ENCODE data around the gene PTPRG.
"Not testable (repeated sequence)": the region's sequence is repeated elsewhere in the genome, so short reads cannot be mapped to it uniquely, and the experiment has no call there.

PTPRG gene

DNA sequence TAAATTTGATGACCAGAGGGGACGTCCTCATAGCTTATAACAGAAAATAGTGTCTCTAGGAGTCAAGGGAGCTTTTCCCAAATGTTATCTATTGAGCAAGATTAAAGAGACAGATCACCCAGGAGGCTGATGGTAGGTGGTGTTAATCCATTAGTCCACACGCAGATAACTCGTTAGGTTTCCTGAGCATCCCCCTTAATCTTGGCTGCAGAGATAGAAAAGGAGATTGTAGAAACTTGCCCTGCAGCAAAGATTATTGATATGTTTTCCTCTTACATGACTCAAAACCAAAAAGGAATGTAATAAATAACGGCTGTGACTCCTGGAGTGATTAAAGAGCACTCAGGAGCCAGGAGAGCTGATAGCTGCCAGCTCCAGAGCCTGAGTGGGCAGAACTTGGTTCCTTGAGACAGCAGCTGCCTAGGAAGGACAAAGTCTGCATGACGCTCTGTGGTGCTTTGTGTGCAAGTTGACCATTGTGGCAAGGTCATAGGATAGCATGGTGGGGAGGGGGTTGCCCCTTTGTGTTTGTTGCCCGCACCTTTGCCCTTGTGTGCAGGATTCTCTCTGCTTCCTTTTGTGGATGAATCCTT is 234.8 kb downstream of the PTPRG start:
- no peak for DNase-seq (ENCODE audit: low read depth in 2 of 2)

DNA sequence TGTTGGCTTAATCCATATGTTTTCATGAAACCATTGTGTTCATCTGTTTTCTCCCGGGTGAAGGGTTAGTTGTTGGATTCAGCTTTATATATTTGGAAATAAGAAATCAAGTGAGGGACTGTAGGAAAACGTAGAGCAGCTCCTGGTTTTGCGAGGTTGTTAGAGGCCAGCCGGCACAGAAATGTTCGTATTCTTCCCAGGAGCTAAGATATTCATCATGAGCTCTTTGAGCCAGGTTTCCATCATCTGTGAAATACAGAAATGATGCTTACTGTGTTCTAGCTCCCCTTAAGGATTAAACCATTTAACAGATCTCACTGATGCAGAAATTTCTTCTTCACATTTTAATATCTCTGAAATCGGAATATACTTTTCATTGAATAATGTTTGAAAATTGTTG is 235.5 kb downstream of the PTPRG start:
- no peak for DNase-seq (ENCODE audit: low read depth in 2 of 2)

DNA sequence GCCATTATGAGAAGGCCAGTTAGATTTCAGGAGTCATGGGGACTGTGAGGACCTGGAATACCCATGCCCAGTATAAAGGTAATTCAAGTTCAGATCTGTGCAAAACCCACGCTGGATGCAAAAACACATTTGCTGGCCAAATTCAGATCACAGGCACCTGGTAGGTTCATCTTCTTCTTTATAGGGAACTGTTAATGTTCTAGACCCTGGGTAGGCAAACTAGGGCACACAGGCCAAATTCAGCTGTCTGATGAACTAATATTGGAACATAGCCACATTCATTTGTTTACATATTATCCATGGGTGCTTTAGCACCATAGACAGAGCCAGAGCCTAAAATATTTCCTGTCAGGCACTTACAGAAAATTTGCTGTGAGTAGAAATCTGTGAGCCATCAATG is 241.4 kb downstream of the PTPRG start:
- DNase-seq (ENCODE audit: low read depth in 2 of 2): no peak

DNA sequence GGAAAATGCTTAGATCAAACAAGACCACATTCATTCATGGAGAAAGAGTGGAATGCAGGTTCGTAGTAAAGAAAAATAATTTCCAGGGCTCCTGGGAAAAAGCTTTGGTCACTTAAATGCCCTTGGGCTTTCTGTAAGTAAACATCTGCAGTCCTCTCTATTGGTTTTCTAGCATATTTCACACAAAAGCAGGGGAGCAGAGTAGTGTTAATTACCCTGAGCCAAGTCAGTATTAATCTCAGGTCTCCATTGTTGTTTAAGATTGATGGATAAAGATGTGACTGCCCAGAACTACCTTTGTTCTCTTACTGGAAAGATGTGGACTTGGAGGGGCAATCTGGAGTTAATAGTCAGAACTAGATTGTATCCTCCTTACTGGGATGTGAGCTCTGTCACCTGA is 242.6 kb downstream of the PTPRG start:
- DNase-seq (ENCODE audit: low read depth in 2 of 2): no peak

DNA sequence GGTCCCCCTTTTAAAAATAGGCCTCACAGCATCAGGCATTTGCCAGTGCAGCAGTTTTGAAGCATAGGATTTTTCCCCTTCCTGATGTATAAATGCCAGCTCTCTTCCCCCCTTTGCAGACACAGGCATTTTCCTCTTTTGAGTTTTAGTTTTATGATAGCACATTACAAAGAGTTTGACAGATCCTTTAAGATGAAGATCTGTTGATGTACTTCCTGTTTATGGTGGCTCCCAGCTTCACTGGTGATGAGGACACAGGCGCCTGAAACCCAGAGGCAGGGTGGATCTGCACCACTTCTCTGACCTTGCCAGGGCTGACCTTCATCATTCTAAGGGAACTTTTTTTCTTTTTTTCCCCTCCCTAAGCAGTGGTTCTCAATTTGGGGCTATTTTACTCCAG is 243.4 kb downstream of the PTPRG start:
- no peak for DNase-seq (ENCODE audit: low read depth in 2 of 2)

DNA sequence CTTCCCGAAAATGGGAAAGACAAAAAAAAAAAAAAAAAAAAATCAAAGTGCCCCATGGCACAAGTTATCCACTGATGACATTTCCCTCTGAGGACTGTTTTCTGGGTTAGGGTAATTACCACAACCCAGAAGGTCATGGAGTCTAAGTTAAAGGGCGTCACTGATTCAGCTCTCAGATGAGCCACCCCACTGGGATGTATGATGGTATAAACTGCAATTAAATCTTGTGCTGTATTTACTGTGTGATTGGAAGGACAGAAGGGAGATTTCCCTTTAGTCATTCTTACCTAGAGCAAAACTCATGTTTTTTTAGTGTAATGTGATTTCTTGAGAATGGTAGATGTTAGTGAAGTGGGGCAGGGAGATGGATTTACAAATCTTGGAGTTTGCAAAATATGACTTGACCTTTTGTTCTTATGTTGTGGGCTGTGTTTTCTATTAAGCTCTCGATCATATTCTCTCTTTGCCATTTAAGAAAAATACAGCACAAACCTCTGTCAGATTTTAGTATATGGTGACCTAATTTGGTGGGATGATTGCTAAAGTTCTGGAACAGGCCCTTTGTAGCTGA is 244.2 kb downstream of the PTPRG start:
- no peak for DNase-seq (ENCODE audit: low read depth in 2 of 2)

DNA sequence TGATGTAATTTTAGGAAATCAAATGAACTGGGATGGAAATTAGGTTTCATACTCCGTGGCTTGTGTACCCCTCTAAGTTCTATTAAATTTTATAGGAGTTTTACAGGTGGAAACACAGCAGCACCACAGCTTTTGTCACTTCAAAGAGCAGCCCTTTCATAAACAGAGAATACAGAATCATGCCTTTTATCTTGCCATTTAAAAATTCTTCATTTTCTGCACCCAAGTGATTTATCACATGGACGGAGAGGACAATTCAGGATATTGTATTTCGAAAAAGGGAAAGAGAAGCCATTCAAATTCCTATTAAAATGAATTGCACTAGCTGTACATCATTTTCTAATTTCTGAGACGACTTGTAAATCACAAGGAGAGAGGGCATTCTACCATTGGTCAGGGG is 245.4 kb downstream of the PTPRG start:
- no peak for DNase-seq (ENCODE audit: low read depth in 2 of 2)

DNA sequence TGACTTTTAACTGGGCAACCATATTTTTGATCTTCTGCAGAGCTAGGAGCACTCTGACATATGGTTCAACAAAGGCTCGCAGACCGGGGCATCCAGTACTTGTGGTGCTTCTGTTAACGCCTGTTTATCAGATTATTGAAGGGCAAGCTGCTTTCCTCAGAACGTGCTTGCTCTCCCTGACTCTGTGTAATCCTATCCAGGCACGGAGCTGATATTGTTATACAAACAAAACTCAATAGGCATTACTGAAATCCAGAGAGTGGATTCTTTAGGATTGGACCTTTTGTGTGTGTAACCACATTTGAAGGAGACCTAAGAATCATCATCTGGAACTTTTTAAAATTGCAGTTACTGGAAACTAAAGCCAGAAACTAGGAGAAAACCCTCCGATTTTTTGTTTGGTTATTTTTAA is 246.5 kb downstream of the PTPRG start:
- no peak for DNase-seq (ENCODE audit: low read depth in 2 of 2)

DNA sequence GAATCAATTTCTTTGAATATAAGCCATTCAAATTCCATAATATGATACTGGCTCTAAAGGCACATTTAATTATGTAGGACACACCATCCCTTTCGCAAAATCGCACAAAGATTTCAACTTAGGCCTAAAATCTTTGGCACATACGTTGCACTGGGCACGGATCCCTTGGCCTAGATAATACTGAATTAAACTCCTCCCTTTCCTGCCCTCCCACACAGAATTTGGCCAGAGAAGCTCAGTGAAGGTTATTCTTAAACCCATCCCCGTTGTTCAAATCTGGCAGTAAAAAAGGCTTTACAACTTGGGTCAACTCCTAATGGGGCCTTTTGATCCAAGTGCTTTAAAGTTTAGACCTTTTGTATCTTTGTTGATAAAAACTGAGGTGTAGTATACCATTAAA is 247.2 kb downstream of the PTPRG start:
- no peak for DNase-seq (ENCODE audit: low read depth in 2 of 2)

DNA sequence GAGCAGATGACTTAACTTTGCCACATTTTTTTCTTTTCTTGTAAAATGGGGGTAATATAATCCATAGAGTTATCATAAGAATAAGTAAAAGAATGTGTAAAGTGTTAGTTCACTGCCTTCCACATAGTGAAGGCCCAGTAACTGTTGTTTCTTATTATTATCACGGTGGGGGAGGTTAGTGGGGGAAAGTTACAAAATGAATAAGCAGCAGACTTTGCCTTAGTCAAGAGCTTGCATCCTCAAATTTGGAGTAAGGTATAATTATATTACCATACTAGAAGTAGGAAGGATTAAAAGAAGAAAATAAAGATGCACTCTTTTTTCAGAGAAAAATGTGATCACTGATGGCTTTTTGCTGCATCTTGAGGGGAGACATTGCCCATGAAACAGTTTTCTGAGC is 247.6 kb downstream of the PTPRG start:
- no peak for DNase-seq (ENCODE audit: low read depth in 2 of 2)

DNA sequence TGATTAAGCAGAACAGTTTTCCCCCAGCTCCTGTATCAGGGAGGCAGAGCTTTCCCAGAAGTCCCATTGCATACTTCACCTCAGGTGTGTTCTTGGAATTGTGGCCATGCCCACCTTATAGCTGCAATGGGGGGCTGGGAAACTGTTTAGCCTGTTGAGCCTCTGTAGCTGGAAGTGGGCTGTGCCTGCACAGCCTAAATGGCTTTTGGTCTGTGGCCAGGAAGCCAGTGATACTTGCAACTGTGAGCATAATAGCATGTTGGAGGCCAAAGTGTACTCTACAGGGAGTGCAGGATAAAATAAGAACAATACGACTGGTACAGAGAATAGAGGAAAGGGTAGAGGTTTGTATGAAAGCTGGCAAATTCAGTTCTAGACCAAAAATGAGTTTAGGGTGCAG is 248.5 kb downstream of the PTPRG start:
- DNase-seq (ENCODE audit: low read depth in 2 of 2): no peak

DNA sequence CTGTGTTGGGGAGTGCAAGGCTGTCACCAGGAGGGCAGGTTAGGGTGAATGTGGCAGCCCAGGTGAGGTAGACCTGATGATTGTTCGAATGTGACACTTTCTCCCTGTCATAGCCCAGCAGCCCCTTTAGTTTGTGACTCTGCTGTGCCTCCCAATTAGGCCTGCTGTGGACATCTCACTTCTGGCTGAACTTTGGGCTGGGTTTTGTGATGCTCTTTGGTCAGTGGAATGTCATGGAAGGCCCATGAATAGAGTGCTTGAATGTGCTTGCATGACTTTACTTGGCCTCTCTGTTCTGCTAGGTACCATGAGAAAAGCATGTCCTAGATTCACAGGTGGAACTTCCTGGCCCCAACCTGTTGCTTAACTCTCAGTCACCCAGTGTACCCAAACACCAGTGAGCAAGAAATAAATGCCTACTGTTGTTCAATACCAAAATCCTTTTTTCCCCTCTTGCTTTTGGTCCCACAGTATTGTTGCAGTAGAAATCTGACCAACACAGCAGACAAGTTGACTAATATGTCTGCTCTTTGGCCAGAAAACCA is 249.7 kb downstream of the PTPRG start:
- DNase-seq (ENCODE audit: low read depth in 2 of 2): no peak

DNA sequence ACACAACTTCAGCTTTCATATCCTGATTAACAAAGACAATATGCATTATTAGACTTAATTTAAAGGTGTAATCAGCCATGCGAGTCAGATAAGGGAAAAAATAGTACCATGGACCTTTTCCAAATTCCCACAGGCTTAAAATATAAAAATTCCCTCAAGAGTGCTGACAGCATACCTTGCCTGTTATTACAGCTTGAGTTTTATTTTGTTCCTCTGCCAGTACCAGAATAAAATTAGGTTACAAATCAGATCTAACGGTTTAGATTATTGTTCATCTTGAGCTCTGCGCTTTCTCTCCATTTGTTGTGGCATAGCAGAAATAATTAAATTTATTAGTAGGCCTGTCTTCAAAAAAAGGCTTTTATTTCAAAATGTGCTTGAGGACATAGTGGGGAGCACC is 250.3 kb downstream of the PTPRG start:
- no peak for DNase-seq (ENCODE audit: low read depth in 2 of 2)

DNA sequence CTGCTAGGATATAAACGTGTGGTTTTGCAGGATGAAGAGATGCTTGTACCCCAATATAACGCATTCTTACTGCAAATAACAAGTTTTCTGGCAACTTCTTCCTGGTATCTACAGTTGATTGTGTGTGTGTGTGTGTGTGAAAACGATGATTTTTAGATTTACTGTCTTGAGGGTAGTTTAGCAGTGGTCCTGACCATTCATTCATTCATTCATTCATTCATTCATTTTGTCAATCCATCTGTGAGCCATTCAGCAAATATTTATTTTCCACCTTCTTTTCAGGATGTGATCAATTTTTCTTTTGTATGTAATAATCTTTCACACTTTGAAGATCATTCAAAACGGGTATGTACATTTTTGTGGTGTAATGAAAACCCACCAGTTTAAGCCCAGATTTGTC is 250.7 kb downstream of the PTPRG start:
- DNase-seq (ENCODE audit: low read depth in 2 of 2): no peak

DNA sequence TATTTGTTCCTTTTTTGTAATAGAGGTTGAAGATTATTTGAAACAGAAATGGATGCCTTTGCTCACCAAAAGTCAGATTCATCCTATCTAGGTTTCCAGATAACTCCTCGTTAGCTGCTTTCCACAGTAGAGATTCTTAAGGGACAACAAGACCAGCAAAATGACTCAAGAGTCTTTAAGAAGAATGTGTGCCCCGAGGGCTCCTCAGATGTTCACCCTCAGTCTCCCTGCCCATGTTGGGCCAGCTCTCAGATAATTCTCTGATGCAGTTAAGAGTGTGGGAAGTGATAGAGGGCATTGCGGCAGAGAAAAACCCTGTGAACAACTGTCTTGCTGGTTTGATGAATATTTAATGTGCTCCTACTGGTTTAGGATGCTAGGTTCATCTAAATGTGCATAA is 251.1 kb downstream of the PTPRG start:
- DNase-seq (ENCODE audit: low read depth in 2 of 2): no peak

DNA sequence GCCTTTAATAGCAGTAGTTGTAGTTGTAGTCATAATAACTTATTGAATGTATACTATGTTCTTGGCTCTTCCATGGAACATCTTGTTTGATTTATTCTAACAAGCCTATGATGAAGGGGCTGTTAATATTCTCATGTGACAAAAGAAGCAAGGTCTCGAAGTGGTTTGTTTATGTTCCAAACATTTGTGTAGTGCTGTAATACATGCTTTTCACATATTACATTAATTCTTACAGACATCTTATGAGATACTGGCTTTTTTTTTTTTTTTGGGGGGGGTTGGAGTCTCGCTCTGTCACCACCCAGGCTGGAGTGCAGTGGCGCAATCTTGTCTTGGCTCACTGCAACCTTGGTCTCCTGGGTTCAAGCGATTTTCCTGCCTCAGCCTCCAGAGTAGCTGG is 252.3 kb downstream of the PTPRG start:
- DNase-seq (ENCODE audit: low read depth in 2 of 2): no peak

DNA sequence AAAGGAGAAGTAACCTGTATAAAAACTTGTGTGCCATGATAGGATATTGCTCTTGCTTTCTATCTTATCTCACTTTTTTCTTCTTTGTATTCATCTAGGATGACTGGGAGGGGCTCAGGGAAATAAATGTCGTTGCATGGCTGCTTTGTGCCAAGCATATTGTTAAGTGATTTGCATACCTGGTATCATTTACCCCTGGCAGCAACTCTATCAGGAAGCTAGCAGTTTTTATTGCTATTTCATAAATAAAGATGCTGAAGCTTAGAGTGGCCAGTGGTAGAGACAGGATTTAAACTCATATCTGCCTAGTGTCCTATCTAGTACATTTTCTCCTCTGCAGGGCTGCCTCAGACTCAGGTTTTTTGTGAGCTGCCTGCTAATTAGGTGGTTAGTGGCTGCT is 253.3 kb downstream of the PTPRG start:
- DNase-seq (ENCODE audit: low read depth in 2 of 2): no peak

DNA sequence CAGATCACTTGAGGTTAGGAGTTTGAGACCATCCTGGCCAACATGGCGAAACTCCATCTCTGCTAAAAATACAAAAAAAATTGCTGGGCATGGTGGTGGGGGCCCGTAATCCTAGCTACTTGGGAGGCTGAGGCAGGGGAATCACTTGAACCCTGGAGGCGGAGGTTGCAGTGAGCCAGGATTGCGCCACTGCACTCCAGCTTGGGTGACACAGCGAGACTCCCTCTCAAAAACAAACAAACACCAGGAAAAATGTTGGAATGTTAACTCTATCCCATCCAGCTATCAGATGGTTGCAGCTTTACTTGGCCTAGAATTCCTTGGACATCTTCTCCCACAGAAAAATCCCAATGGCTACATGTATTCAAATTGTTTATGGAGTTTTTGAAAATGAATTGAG is 254.9 kb downstream of the PTPRG start:
- DNase-seq (ENCODE audit: low read depth in 2 of 2): not testable (repeated sequence)

DNA sequence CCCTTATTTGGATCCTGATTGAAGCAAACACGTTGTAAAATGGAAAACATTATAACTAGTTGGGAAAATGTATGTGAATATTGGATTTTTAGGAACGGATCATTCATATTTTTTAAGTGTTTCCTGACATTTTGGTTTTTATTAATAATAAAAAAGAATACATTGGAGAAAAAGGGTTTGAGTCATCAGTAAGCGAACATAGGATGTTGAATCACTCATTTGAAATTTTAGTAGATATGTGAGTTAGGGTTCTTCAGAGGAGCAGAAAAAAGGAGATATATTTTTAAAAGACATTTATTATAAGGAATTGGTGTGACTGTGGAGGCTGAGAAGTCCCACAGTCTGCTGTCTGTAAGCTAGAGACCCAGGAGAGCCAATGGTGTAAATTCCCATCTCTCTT is 258.5 kb downstream of the PTPRG start:
- no peak for DNase-seq (ENCODE audit: low read depth in 2 of 2)

DNA sequence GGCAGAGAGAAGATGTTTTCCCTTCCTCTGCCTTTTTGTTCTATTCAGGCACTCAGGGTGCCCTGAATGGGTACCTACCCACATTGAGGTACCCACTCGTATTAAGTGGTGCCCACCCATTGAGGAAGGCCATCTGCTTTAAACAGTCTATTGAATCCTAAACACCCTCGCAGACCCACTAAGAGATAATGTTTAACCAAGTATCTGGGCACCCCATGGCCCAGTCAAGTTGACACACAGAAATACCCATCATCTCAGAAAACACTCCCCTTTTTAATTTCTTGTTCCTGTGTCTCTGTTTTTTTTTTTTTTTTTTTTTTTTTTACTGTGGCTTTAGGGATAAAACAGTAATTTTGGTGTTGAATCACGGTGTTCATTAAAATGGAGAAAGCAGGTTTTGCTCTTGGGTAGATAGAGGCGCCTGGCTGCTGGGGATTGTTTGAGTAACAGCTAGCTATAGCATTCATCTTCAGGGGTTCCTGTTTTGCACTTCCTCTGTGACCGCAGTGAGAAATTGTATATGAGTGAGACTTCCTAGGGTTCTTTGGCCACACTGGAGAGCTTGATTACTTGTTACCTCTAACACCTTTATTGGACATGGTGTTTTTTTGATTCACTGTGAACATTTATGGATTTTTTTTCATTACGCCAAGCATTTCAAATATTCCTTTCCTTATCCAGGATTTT is 259.1 kb downstream of the PTPRG start:
- no peak for DNase-seq (ENCODE audit: low read depth in 2 of 2)

DNA sequence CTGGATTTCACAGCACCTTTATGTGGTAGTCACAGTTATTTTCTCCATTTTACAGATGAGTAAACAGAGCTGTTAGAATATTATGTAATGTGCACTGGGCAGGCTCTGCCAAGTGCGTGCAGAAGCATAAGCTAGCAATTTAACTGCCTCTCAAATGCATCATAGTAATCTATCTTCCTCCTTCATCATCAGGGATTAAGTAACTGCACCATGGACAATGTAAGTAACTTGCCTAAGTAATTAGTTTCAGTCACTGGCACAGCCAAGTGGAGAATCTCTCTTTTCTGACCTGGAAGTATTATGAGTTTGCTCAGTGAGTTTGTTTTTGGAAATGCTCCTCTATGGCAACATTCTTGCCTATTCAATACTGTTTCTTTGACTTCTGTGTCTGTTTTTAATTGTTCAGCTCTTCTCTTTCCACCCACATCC is 260.5 kb downstream of the PTPRG start:
- no peak for DNase-seq (ENCODE audit: low read depth in 2 of 2)

DNA sequence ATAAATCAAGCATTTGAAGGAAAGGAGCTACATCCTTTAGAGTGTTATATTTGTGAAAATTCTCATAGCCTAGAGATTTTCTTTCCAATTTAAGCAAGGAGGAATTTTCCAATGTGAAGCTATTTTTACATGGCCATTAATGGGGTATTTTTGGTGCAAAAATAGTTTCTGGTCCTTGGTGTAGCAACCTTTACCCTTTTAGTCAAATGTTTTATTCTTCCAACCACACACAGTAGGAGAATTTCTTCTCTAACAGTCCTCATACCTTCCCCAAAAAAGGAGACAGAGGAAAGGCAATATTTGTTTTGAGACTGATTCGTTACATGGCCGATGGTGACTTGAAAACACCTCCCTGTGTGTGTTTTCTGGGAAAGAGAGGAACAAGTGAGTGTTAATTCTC is 261.2 kb downstream of the PTPRG start:
- no peak for DNase-seq (ENCODE audit: low read depth in 2 of 2)

DNA sequence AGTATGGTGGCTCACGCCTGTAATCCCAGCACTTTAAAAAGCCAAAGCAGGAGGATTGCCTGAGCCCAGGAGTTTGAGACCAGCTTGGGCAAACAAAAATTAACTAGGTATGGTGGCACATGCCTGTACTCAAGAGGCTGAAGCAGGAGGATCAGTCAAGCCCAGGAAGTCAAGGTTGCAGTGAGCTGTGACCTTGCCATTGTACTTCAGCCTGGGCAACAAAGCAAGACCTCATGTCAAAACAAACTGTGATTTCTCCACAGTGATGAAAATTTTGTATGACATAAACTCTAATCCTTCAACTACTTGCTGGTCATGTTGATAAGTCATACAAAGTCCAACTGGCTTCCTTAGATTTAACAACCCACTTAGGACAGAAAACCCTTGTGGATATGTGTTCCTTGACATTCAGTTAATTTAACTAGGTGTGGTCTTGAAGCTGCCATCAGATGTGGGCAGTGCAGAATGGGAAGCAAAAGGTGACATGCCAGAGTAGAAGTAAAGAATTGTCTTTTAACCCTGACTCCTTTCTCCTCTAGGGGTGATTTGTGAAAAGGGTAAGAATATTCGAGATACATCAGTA is 263.3 kb downstream of the PTPRG start:
- no peak for DNase-seq (ENCODE audit: low read depth in 2 of 2)

All from stimulated activated CD8-positive, alpha-beta memory T cell treated with anti-CD3 and anti-CD28 coated beads, Interleukin-15, amount 100 ng/mL, for 48 hours (primary cell).